H1 (cell line): ENCODE results near the gene ISOC1. TPM values are rescaled to one million over a fixed set of nuclear protein-coding genes. Genes with fewer than 3 reads are reported as not detected.

Experiments used
- BACH1 ChIP-seq: IDR thresholded peaks from 2 replicates; pipeline ENCODE4 v1.6.1; 2012; ENCODE audit warnings: low read length, improper control_type of control experiment
- CTBP2 ChIP-seq: IDR thresholded peaks from 2 replicates; pipeline ENCODE4 v1.7.0; 2011; ENCODE audit warnings: borderline replicate concordance, mild to moderate bottlenecking, moderate library complexity, mixed read lengths, low read length; ENCODE audit not compliant: insufficient read depth, insufficient read length
- EP300 ChIP-seq, 2 experiments: IDR thresholded peaks; 1 replicate in 1 of 2; 2 replicates in 1 of 2; pipeline ENCODE4 v1.6.1; 2011 to 2012; ENCODE audit warnings: low read depth in 2 of 2, low read length in 2 of 2, mild to moderate bottlenecking in 2 of 2, borderline replicate concordance in 1 of 2, inconsistent platforms in 1 of 2, moderate library complexity in 1 of 2
- KDM1A ChIP-seq: fragments of 200-600, 300-600 bp; sonication (generic); IDR thresholded peaks from 2 replicates; pipeline ENCODE4 v1.7.1; 2016; ENCODE audit warnings: mild to moderate bottlenecking, low read length, borderline replicate concordance
- KDM5A ChIP-seq: fragments of 200-600 bp; IDR thresholded peaks from 2 replicates; pipeline ENCODE4 v1.7.1; 2012; ENCODE audit warnings: mild to moderate bottlenecking, low read length, inconsistent platforms, mixed read lengths
- NANOG ChIP-seq: IDR thresholded peaks from 2 replicates; pipeline ENCODE4 v1.6.1; 2011; ENCODE audit warnings: low read length, low read depth, mild to moderate bottlenecking, inconsistent platforms; ENCODE audit not compliant: insufficient read depth, poor library complexity, severe bottlenecking
- RXRA ChIP-seq: IDR thresholded peaks from 2 replicates; pipeline ENCODE4 v1.6.1; 2011; ENCODE audit warnings: low read depth, mild to moderate bottlenecking, low read length, moderate library complexity; ENCODE audit not compliant: insufficient read depth
- ZNF274 ChIP-seq: IDR thresholded peaks from 2 replicates; pipeline ENCODE4 v1.7.0; 2012; ENCODE audit warnings: low read length, borderline replicate concordance; ENCODE audit errors: extremely low read depth
- polyA plus RNA-seq, 7 experiments: library from polyadenylated mRNA; depleted of rRNA in 3 of 7; stranded (reverse) in 5 of 7; unstranded in 2 of 7; fragments of >200 nt in 5 of 7; fragments of 200-250 nt in 2 of 7; gene quantifications; 1 replicate in 5 of 7; 2 replicates in 1 of 7; 4 replicates in 1 of 7; pipeline versions ENCODE4 v1.2.1 to v1.2.3, GENCODE V29; 2011 to 2013; ENCODE audit warnings: missing spikeins in 2 of 7, mixed read lengths in 2 of 7
- total RNA-seq: library from RNA; stranded (reverse); fragmentation: NEBNext Ultra II Directional; extraction: Animal tissue kit (Norgen Biotek cat#: 25700); gene quantifications from 2 replicates; pipeline ENCODE4 v1.2.1, GENCODE V29; 2021
- TF ChIP-seq, protein P1 (sequence below): fragments of 300-600 bp; sonication (generic); IDR thresholded peaks from 2 replicates; pipeline ENCODE4 v1.7.1; 2012; ENCODE audit warnings: low read length, moderate library complexity, mild to moderate bottlenecking, inconsistent platforms; ENCODE audit not compliant: insufficient replicate concordance
- TF ChIP-seq, protein P2 (sequence below): IDR thresholded peaks from 2 replicates; pipeline ENCODE4 v1.6.1; 2011; ENCODE audit warnings: low read depth, mild to moderate bottlenecking, low read length; ENCODE audit not compliant: insufficient read depth

ISOC1 gene
- total and polyA plus RNA-seq, 2 of the 8 experiments (the other 6 are each of a cell fraction or from before 2014, with no cell fraction given) = 27.7 to 34.9 TPM

DNA sequence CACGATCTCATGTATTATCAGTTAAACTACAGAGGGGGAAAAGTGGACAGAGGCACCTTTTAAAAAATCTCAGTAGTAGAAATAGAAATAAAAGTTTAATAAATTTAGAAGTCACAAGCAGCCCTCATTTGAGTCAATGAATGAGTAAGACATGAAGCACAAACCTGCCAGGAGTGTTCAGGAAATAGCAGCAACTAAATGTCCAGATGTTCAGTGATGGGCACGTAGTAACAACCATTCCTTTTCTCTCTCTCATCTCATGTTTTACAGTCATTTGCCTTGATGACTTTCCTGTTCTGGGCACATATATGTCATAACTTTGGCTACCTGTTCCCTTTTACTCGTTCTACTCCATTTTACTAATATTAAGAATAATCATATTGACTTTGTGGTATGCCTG, 17.7 kb downstream of the ISOC1 start (continued):
- TF ChIP-seq, protein P1, sequence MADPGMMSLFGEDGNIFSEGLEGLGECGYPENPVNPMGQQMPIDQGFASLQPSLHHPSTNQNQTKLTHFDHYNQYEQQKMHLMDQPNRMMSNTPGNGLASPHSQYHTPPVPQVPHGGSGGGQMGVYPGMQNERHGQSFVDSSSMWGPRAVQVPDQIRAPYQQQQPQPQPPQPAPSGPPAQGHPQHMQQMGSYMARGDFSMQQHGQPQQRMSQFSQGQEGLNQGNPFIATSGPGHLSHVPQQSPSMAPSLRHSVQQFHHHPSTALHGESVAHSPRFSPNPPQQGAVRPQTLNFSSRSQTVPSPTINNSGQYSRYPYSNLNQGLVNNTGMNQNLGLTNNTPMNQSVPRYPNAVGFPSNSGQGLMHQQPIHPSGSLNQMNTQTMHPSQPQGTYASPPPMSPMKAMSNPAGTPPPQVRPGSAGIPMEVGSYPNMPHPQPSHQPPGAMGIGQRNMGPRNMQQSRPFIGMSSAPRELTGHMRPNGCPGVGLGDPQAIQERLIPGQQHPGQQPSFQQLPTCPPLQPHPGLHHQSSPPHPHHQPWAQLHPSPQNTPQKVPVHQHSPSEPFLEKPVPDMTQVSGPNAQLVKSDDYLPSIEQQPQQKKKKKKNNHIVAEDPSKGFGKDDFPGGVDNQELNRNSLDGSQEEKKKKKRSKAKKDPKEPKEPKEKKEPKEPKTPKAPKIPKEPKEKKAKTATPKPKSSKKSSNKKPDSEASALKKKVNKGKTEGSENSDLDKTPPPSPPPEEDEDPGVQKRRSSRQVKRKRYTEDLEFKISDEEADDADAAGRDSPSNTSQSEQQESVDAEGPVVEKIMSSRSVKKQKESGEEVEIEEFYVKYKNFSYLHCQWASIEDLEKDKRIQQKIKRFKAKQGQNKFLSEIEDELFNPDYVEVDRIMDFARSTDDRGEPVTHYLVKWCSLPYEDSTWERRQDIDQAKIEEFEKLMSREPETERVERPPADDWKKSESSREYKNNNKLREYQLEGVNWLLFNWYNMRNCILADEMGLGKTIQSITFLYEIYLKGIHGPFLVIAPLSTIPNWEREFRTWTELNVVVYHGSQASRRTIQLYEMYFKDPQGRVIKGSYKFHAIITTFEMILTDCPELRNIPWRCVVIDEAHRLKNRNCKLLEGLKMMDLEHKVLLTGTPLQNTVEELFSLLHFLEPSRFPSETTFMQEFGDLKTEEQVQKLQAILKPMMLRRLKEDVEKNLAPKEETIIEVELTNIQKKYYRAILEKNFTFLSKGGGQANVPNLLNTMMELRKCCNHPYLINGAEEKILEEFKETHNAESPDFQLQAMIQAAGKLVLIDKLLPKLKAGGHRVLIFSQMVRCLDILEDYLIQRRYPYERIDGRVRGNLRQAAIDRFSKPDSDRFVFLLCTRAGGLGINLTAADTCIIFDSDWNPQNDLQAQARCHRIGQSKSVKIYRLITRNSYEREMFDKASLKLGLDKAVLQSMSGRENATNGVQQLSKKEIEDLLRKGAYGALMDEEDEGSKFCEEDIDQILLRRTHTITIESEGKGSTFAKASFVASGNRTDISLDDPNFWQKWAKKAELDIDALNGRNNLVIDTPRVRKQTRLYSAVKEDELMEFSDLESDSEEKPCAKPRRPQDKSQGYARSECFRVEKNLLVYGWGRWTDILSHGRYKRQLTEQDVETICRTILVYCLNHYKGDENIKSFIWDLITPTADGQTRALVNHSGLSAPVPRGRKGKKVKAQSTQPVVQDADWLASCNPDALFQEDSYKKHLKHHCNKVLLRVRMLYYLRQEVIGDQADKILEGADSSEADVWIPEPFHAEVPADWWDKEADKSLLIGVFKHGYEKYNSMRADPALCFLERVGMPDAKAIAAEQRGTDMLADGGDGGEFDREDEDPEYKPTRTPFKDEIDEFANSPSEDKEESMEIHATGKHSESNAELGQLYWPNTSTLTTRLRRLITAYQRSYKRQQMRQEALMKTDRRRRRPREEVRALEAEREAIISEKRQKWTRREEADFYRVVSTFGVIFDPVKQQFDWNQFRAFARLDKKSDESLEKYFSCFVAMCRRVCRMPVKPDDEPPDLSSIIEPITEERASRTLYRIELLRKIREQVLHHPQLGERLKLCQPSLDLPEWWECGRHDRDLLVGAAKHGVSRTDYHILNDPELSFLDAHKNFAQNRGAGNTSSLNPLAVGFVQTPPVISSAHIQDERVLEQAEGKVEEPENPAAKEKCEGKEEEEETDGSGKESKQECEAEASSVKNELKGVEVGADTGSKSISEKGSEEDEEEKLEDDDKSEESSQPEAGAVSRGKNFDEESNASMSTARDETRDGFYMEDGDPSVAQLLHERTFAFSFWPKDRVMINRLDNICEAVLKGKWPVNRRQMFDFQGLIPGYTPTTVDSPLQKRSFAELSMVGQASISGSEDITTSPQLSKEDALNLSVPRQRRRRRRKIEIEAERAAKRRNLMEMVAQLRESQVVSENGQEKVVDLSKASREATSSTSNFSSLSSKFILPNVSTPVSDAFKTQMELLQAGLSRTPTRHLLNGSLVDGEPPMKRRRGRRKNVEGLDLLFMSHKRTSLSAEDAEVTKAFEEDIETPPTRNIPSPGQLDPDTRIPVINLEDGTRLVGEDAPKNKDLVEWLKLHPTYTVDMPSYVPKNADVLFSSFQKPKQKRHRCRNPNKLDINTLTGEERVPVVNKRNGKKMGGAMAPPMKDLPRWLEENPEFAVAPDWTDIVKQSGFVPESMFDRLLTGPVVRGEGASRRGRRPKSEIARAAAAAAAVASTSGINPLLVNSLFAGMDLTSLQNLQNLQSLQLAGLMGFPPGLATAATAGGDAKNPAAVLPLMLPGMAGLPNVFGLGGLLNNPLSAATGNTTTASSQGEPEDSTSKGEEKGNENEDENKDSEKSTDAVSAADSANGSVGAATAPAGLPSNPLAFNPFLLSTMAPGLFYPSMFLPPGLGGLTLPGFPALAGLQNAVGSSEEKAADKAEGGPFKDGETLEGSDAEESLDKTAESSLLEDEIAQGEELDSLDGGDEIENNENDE = no peak
- TF ChIP-seq BACH1 = no peak
- no peak for TF ChIP-seq RXRA
- TF ChIP-seq NANOG = no peak
- no peak for TF ChIP-seq EP300 (IDR thresholded peaks at IDR 0.05; ENCODE audit: borderline replicate concordance in 1 of 2, low read depth in 2 of 2, low read length in 2 of 2)
- TF ChIP-seq KDM5A = no peak
- no peak for TF ChIP-seq ZNF274
- TF ChIP-seq, protein P2, sequence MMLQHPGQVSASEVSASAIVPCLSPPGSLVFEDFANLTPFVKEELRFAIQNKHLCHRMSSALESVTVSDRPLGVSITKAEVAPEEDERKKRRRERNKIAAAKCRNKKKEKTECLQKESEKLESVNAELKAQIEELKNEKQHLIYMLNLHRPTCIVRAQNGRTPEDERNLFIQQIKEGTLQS = no peak
- TF ChIP-seq KDM1A = no peak
- TF ChIP-seq CTBP2 = no peak
